Mesenchymal stem cell (in vitro differentiated cells and primary cell): Measurements from ENCODE around the gene BPGM.
"Not testable (repeated sequence)": the region's sequence is repeated elsewhere in the genome, so short reads cannot be mapped to it uniquely, and the experiment has no call there.

ENCODE experiments used
- DNase-seq: peaks from one replicate; pipeline ENCODE4 v3.0.0-alpha.2; 2013
- H2AFZ ChIP-seq: one replicate; pipeline ENCODE4 v1.6.1; 2013; ENCODE audit warnings: low read depth, mild to moderate bottlenecking, control low read depth, inconsistent platforms, low read length, moderate library complexity
- H2AK5ac ChIP-seq: 2 replicates; pipeline ENCODE4 v1.6.1; 2013; ENCODE audit warnings: low read length, moderate library complexity, mild to moderate bottlenecking, inconsistent platforms; ENCODE audit not compliant: severe bottlenecking
- H2BK120ac ChIP-seq: one replicate; pipeline ENCODE4 v1.6.1; 2013; ENCODE audit warnings: low read depth, mild to moderate bottlenecking, inconsistent platforms, low read length, moderate library complexity
- H2BK12ac ChIP-seq, 2 experiments: one replicate each; pipeline ENCODE4 v1.6.1; 2013; ENCODE audit warnings: inconsistent platforms in 2 of 2, low read length in 2 of 2, mild to moderate bottlenecking in 2 of 2, moderate library complexity in 2 of 2, control low read depth in 1 of 2
- H2BK15ac ChIP-seq: one replicate; pipeline ENCODE4 v1.6.1; 2013; ENCODE audit warnings: mild to moderate bottlenecking, low read depth, inconsistent platforms; ENCODE audit not compliant: poor library complexity, severe bottlenecking
- H2BK5ac ChIP-seq: 2 replicates; pipeline ENCODE4 v1.6.1; 2013; ENCODE audit warnings: low read depth, mild to moderate bottlenecking, low read length, control low read depth, inconsistent platforms; ENCODE audit not compliant: poor library complexity, severe bottlenecking
- H3K14ac ChIP-seq, 2 experiments: one replicate each; pipeline ENCODE4 v1.6.1; 2013; ENCODE audit warnings: inconsistent platforms in 2 of 2, low read length in 2 of 2, control low read depth in 1 of 2, mild to moderate bottlenecking in 1 of 2, moderate library complexity in 1 of 2
- H3K18ac ChIP-seq, 2 experiments: one replicate each; pipeline ENCODE4 v1.6.1; 2013; ENCODE audit warnings: inconsistent platforms in 2 of 2, low read length in 2 of 2, control low read depth in 1 of 2, low read depth in 1 of 2, mild to moderate bottlenecking in 1 of 2
- H3K23ac ChIP-seq, 2 experiments: one replicate each; pipeline ENCODE4 v1.6.1; 2013; ENCODE audit warnings: inconsistent platforms in 2 of 2, low read length in 2 of 2, mild to moderate bottlenecking in 2 of 2, moderate library complexity in 2 of 2, control low read depth in 1 of 2
- H3K27ac ChIP-seq: 2 replicates; pipeline ENCODE4 v1.5.1; 2013; ENCODE audit warnings: mild to moderate bottlenecking, moderate library complexity, low read length, control low read depth, inconsistent platforms; ENCODE audit not compliant: poor library complexity, severe bottlenecking
- H3K27me3 ChIP-seq, 2 experiments: 2 replicates each; pipeline versions ENCODE4 v1.6.1 to v1.7.0; 2013; ENCODE audit warnings: low read length in 2 of 2, mild to moderate bottlenecking in 2 of 2, moderate library complexity in 2 of 2, control low read depth in 1 of 2, inconsistent platforms in 1 of 2; ENCODE audit not compliant: control insufficient read depth in 1 of 2, insufficient read depth in 1 of 2
- H3K36me3 ChIP-seq, 2 experiments: 2 replicates each; pipeline versions ENCODE4 v1.6.1 to v1.7.0; 2013; ENCODE audit warnings: low read length in 2 of 2, control low read depth in 1 of 2, inconsistent platforms in 1 of 2, low read depth in 1 of 2, mild to moderate bottlenecking in 1 of 2; ENCODE audit not compliant: insufficient read depth in 2 of 2, control insufficient read depth in 1 of 2
- H3K4ac ChIP-seq, 2 experiments: one replicate each; pipeline ENCODE4 v1.6.1; 2013; ENCODE audit warnings: inconsistent platforms in 2 of 2, low read length in 2 of 2, mild to moderate bottlenecking in 2 of 2, moderate library complexity in 2 of 2, control low read depth in 1 of 2, low read depth in 1 of 2
- H3K4me1 ChIP-seq: 2 replicates; pipeline ENCODE4 v1.6.1; 2013; ENCODE audit warnings: low read depth, low read length, control low read depth; ENCODE audit not compliant: control insufficient read depth, insufficient read depth
- H3K4me2 ChIP-seq: 2 replicates; pipeline ENCODE4 v1.6.1; 2013; ENCODE audit warnings: low read length, mild to moderate bottlenecking, inconsistent platforms; ENCODE audit not compliant: poor library complexity, severe bottlenecking
- H3K4me3 ChIP-seq, 2 experiments: 2 replicates each; pipeline versions ENCODE4 v1.5.1 to v1.7.0; 2013; ENCODE audit warnings: low read length in 2 of 2, mild to moderate bottlenecking in 2 of 2, control low read depth in 1 of 2, low read depth in 1 of 2; ENCODE audit not compliant: insufficient read depth in 1 of 2
- H3K79me1 ChIP-seq: replicated peaks from 2 replicates; pipeline ENCODE4 v1.6.1; 2013; ENCODE audit warnings: mild to moderate bottlenecking, control low read depth, low read length, inconsistent platforms; ENCODE audit not compliant: poor library complexity, severe bottlenecking
- H3K9ac ChIP-seq: 2 replicates; pipeline ENCODE4 v1.7.0; 2013; ENCODE audit warnings: mild to moderate bottlenecking, low read length, moderate library complexity
- H3K9me3 ChIP-seq: 2 replicates; pipeline ENCODE4 v1.7.0; 2013; ENCODE audit warnings: mild to moderate bottlenecking, low read length; ENCODE audit not compliant: control insufficient read depth
- H4K8ac ChIP-seq: one replicate; pipeline ENCODE4 v1.6.1; 2013; ENCODE audit warnings: inconsistent platforms, mild to moderate bottlenecking, low read length, moderate library complexity
- H4K91ac ChIP-seq: one replicate; pipeline ENCODE4 v1.6.1; 2013; ENCODE audit warnings: mild to moderate bottlenecking, low read length, inconsistent platforms
- WGBS: methylation state at CpG from one replicate; pipeline ENCODE4 v1.1.7; 2013; ENCODE audit warnings: mixed read lengths; 5-methylcytosine and 5-hydroxymethylcytosine counted together

Gene BPGM

DNA sequence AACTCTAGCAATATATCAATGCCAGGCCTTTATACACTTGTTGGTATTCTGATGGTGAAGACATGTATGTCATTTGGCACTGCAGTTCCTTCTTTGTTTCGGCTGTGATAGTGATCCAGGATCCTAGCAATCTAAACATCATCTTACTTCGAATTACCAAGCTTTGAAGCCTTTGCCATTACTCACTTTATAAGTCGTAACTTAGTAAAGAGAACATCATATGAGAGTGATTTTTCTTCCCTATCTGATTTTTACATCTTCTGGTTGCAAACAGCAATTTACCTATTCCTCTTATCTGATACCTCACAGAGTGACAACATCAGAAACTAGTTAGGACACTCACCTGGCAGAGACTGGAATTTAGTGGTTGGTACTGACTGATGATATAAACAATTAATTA is 7.6 kb upstream of the BPGM start:
- Histone ChIP-seq H4K8ac (no peak overlapping the region), H3K27ac (no peak overlapping the region), H2AFZ (no peak overlapping the region), H2AK5ac (no peak overlapping the region), H3K14ac (no peak overlapping the region), H3K23ac (no peak overlapping the region), H3K4ac (no peak overlapping the region), H3K4me3 (no peak overlapping the region), H3K18ac (no peak overlapping the region), H4K91ac (no peak overlapping the region), H2BK15ac (no peak overlapping the region), H3K4me1 (peaks cover 2% of the 10 kb centered on the region), H2BK12ac (no peak overlapping the region), H3K9ac (no peak overlapping the region), H2BK5ac (no peak overlapping the region), H3K4me2 (no peak overlapping the region), H2BK120ac (no peak overlapping the region), H3K27me3 (no peaks in the 10 kb centered on the region), H3K9me3 (no peaks in the 10 kb centered on the region), H3K36me3 (no peaks in the 10 kb centered on the region), H3K79me1 (peaks cover under 1% of the 10 kb centered on the region)
- 67% methylated on average over 2 of the region's 3 CpGs for WGBS
- no peak for DNase-seq

DNA sequence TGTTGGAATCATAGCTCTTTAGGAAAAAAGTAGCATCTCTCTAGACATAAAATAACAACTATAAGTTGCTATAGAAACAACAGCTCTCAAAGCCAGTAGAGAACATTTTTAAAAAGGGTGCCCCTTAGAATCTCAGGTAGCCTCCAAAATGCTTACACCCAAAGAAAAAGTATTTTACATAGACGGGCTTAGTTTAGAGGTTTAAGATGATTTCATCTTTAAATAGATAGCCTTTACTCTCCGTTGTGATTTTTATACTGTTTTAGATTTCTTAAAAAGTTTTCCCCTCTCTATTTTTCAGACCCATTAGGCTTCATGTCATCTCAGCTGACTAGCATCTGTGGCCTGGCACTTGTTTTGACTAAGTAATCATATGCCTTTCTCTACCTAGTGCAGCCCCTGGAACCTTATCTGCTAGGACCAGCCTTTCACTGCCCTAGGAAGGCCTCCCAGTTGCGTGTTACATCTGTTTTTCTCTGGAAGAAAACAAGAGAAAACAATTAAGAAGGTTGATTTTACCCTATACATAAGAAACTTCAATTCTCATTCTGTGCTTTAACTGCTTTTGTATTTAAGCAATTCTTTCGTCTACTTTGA is 6.9 kb upstream of the BPGM start:
- no peaks in the 10 kb centered on the region for H3K27me3 ChIP-seq
- H3K4me3 ChIP-seq = no peak overlapping the region
- H3K18ac ChIP-seq = no peak overlapping the region
- H3K9me3 ChIP-seq = no peaks in the 10 kb centered on the region
- H3K23ac ChIP-seq = no peak overlapping the region
- peaks cover 1% of the 10 kb centered on the region for H3K79me1 ChIP-seq
- no peak overlapping the region for H4K91ac ChIP-seq
- no peak overlapping the region for H2AFZ ChIP-seq
- no peak overlapping the region for H4K8ac ChIP-seq
- H3K4ac ChIP-seq = no peak overlapping the region
- H3K9ac ChIP-seq = no peak overlapping the region
- H2BK15ac ChIP-seq = no peak overlapping the region
- H3K27ac ChIP-seq = no peak overlapping the region
- H2BK120ac ChIP-seq = no peak overlapping the region
- H3K14ac ChIP-seq = no peak overlapping the region
- H2BK12ac ChIP-seq = no peak overlapping the region
- no peaks in the 10 kb centered on the region for H3K36me3 ChIP-seq
- H2BK5ac ChIP-seq = no peak overlapping the region
- no peak for DNase-seq
- no peak overlapping the region for H3K4me2 ChIP-seq
- peaks cover 2% of the 10 kb centered on the region for H3K4me1 ChIP-seq
- no peak overlapping the region for H2AK5ac ChIP-seq
- WGBS = 97% methylated on average over 2 of the region's 4 CpGs

DNA sequence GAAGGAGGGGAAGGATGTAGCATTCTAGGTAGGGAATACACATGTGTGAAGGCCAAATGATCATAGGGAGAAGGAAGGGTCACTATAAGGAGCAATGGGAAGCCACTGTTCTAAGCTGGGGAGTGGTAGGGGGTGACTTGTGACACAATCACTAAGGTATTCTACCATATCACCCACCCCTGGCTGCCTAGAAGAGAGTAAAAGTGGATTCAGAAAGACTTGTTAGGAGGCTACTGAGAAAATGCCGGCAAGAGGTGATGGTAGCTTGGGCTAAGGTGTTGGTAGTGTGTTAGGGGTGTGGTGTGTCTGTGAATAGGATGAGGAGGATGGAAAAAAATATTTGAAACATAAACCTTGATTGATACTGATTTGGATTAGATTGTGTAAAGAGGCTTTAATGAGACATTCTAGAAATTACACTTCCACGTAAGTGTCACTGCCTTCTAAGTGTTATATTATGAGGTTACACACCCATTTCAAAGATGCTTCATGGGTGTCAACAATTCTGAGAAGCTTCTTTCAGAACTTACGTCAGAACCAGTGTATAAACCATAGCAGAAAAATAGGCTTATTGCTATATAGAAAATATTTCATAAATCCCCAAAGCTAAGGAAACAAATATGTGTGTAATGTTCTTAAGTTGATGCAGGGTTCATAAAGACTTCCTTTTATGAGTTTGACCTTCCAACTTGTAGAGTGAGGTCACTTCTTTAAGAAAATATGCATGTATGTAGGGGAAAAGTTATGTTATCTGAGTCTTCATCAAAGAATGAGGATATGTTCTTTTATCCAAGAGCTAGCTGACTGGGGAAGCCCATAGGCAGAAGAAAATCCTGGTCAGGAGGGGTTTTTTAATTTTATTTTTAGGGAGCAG is 5.6 kb upstream of the BPGM start:
- Histone ChIP-seq H3K36me3 (no peaks in the 10 kb centered on the region), H3K9me3 (no peaks in the 10 kb centered on the region), H3K18ac (no peak overlapping the region), H3K27ac (no peak overlapping the region), H3K23ac (no peak overlapping the region), H2BK120ac (no peak overlapping the region), H3K9ac (no peak overlapping the region), H3K4me3 (no peak overlapping the region), H3K4ac (no peak overlapping the region), H3K4me2 (no peak overlapping the region), H2AK5ac (no peak overlapping the region), H2BK15ac (no peak overlapping the region), H3K27me3 (no peaks in the 10 kb centered on the region), H3K14ac (no peak overlapping the region), H3K79me1 (peaks cover 9% of the 10 kb centered on the region), H3K4me1 (peaks cover 2% of the 10 kb centered on the region), H2BK5ac (no peak overlapping the region), H4K8ac (no peak overlapping the region), H2AFZ (no peak overlapping the region), H4K91ac (no peak overlapping the region), H2BK12ac (no peak overlapping the region)
- DNase-seq = no peak
- WGBS = 87% methylated on average over 2 of the region's 3 CpGs

DNA sequence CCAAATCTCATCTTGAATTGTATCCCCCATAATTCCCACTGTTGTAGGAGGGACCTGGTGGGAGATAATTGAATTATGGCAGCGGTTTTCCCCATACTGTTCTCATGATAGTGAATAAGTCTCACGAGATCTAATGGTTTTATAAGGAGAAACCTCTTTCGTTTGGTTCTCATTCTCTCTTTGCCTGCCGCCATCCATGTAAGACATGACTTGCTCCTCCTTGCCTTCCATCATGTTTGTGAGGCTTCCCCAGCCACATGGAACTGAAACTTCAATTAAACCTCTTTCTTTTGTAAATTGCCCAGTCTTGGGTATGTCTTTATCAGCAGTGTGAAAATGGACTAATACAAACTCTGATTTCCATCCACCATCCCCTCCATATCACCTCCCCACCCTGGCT is 4.7 kb upstream of the BPGM start:
- H4K8ac ChIP-seq, H3K27me3 ChIP-seq, H3K9ac ChIP-seq, H3K36me3 ChIP-seq, H3K9me3 ChIP-seq, H2AK5ac ChIP-seq, H3K4ac ChIP-seq, H3K4me2 ChIP-seq, H3K23ac ChIP-seq, H2BK15ac ChIP-seq, H3K4me3 ChIP-seq, H3K18ac ChIP-seq, H4K91ac ChIP-seq, H2BK5ac ChIP-seq, H2AFZ ChIP-seq, H3K14ac ChIP-seq, H3K27ac ChIP-seq, DNase-seq, H3K79me1 ChIP-seq, H3K4me1 ChIP-seq, H2BK12ac ChIP-seq, H2BK120ac ChIP-seq: not testable (repeated sequence)
- 98% methylated on average over 4 of the region's 4 CpGs for WGBS
